Inferior parietal cortex (tissue), 1 donor: Measurements from ENCODE around the gene CINP.
A peak's percentile ranks its signal among the peaks of the same experiment; 100 is the strongest.
"Not testable (repeated sequence)": the region's sequence is repeated elsewhere in the genome, so short reads cannot be mapped to it uniquely, and the experiment has no call there.

Source experiments
- DNase-seq: peaks from one replicate; pipeline ENCODE4 v3.0.0-alpha.2; 2016; ENCODE audit errors: extremely low spot score

Gene CINP

GRCh38 chr14:102320671-102321455, 41.8 kb downstream of the CINP start:
- DNase-seq, result no peak

DNA sequence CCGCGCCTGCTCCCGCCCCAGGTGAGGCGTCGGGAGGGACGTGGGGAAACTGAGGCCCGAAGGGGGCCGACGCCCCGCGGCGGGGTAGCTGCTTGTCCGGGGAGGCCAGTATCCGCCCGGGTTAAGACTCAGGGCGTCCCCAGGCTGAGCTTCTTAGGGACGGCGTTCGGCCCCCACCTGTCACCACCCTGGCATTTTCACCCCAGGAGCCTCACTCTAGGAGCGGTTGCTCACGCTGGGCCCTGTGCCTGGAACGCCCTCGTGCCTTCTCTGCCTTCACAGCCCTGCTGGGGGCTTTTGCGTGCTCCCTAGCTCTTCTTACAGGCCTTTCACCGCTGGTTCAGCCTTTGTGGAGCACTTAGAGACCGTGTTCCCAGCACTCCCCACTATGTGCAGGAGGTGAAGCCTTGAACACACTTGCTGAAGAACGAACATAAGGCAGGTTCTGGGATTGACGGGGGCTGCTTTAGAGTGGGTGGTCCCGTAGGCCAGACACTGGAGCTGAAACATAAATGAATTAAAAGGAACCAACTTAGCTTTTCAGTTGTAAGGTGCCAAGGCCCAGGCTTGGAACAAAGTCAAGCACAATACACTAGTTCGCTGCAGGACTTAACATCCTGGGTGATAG, 42.5 kb downstream of the CINP start:
- no peak for DNase-seq

- DNase-seq, result peak; percentile 88
Observed at GRCh38 chr14:102319351-102320032, 43.2 kb downstream of the CINP start, which contains the start of gene ZNF839. ZNF839 (plus strand) TSS chr14:102319746; CDS start chr14:102319766, 20 bp downstream.

DNA sequence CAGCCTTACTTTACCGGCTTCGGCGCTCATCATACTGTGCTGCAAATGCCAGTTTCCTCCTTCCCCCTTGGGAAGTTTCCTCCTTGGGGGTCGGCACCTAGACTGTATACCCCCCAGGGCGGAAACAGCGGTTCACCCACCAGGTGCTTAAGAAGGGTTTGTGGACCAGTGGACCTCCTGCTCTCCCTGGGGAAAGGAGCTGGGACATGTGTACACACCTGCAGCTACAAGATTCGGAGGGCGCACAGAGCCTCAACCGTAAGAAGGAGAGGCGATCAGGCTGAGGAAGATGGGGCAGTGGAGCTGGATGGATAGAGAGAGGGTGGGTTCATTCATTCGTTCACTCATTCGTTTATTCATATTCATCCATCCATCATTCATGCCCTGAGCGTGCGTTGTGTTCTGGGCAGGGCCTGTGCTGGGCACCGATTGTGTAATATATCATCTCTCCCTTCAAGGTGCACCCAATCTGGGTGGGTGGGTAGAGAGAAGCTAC, 43.9 kb downstream of the CINP start:
- no peak for DNase-seq

DNA sequence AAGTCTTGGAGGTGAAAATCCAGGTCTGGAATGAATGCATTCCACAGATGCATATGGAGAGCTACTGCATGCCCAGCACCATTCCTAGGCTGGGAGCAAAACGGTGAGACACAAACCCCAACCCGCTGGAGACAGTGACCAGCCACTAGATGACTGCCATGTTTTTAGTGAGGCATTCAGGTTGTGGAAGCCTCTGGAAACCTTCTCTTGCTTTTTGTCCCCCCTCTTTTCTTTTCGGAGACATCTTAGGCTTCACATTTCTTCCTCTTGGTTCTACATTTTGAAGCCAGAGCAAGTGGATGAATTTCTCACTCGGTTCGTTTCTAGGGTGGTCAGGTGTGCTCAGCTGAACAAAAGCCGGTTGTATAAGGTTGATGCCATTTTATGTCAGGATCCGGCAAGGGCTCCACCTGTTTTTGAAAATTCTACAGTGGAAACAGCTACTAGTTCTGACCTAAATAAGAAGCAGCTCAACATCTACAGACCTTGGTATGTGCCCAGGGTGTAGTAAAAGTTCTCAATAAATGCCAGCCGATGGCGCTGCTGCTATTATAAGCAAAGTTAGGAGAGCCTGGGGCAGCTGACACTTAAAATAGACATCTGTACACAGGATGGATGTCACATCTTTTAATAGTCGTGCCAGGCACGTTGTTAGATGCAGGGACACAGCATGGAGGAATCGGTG, 45.0 kb downstream of the CINP start:
- no peak for DNase-seq

DNA sequence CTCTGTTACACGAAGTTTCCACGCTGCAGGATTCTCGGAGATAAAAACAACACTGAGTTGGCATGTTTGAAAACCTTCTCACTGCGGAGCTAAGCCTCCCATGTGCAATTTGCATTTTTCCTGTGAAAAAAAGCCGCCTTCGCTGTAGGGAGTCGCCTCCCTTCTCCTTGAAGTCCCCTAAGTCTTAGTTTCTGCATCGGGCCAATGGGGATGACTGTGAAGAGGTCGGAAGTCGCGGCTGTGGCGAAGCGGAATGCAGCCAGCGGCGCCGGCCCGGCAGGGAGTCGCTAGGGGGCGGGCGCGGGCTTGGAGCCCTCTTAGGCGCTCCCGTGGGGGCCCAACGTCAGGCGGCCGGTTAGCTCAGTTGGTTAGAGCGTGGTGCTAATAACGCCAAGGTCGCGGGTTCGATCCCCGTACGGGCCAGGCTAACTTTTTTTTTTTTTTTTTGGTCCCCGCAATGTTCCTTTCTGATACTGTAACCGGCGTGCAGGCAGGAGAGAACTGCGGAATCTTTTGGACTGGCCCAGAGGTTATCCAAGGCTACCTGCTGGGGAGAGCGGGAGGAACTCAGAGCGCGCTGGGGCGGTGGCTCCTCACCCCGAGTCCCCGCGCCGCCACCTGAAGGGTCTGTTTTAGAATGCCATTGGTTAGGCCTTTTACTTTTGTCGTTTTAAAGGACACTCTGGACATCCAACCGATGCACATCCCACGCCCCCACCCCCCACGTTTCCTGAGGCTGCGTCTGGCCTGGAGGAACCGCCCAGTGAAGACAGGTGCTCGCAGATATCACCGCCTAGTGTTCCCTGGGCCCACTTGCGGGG, 45.7 kb downstream of the CINP start:
- peak; percentile 92 for DNase-seq

GRCh38 chr14:102316338-102316742, 46.4 kb downstream of the CINP start:
- no peak for DNase-seq

- no peak for DNase-seq
Observed at GRCh38 chr14:102315121-102315520, 47.6 kb downstream of the CINP start.

DNA sequence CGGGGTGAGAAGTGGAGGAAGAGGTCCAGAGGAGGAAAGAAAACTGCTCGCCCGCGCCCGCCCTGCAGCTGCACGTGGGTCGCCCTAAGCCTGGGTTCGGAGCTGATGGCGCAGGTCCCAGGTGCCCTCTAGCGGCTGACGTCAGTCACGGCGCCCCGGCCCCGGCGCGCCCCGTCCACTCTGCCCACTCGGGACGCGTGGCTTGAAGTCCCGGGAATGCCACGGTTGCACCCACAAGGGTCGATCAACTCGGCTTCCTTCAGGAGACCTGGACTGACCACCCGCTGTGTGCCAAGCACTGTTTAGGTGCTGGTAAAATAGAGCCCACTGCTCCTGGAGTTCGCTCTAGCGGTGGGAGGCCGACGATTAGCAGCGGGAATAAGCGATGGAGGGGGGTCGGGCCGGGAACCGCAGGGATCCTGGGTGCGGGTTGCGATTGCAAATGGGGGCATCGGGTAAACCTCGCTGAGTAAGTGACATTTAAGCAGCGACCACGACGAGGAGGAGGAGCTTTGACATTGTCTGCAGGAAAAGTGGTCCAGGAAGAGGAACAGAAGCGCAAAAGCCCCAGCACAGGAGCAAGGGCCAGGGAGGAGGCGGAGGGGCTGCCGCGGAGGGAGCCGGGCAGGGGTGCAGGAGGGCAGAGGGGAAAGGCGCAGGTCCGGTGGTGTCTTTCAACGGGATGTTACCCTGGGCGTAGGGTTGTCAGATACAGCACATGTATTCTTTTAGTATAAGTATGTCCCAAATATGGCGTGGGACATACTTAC, 48.3 kb downstream of the CINP start:
- DNase-seq, result peak; percentile 84

- DNase-seq, result peak; percentile 97
Observed at GRCh38 chr14:102304611-102305506, 57.8 kb downstream of the CINP start, which contains the start of gene MOK. MOK (minus strand) TSS chr14:102305164; CDS start chr14:102304968, 196 bp downstream.

GRCh38 chr14:102303664-102304063, 59.0 kb downstream of the CINP start:
- no peak for DNase-seq

GRCh38 chr14:102298303-102299070, 64.2 kb downstream of the CINP start:
- DNase-seq, result not testable (repeated sequence)
